Mucosa of rectum (tissue), 2 donors: ENCODE results near the gene TVP23C.

Experiments
- H3K27ac ChIP-seq, 2 donors: one replicate each; pipeline ENCODE4 v1.7.0; 2013; ENCODE audit warnings: inconsistent platforms in 2 of 2, low read depth in 2 of 2, low read length in 2 of 2
- H3K27me3 ChIP-seq, 2 donors: one replicate each; pipeline ENCODE4 v1.7.0; 2013; ENCODE audit warnings: low read length in 2 of 2; ENCODE audit not compliant: control insufficient read depth in 2 of 2, insufficient read depth in 2 of 2
- H3K36me3 ChIP-seq, 2 donors: one replicate each; pipeline ENCODE4 v1.7.0; 2013; ENCODE audit warnings: low read length in 2 of 2; ENCODE audit not compliant: control insufficient read depth in 2 of 2, insufficient read depth in 2 of 2
- H3K4me1 ChIP-seq, 2 donors: one replicate each; pipeline ENCODE4 v1.7.0; 2013; ENCODE audit warnings: low read length in 2 of 2, mild to moderate bottlenecking in 1 of 2; ENCODE audit not compliant: control insufficient read depth in 2 of 2, insufficient read depth in 2 of 2
- H3K4me3 ChIP-seq, 2 donors: one replicate each; pipeline ENCODE4 v1.7.0; 2013; ENCODE audit warnings: low read length in 2 of 2
- H3K9ac ChIP-seq, 2 donors: one replicate each; pipeline ENCODE4 v1.7.0; 2013; ENCODE audit warnings: low read length in 2 of 2, low read depth in 1 of 2, mild to moderate bottlenecking in 1 of 2
- H3K9me3 ChIP-seq, 2 donors: one replicate each; pipeline ENCODE4 v1.7.0; 2013; ENCODE audit warnings: low read length in 2 of 2; ENCODE audit not compliant: control insufficient read depth in 2 of 2
- donor health status: healthy.
- donor health status: Normal muscosa, but diverticular disease.

Gene TVP23C

DNA sequence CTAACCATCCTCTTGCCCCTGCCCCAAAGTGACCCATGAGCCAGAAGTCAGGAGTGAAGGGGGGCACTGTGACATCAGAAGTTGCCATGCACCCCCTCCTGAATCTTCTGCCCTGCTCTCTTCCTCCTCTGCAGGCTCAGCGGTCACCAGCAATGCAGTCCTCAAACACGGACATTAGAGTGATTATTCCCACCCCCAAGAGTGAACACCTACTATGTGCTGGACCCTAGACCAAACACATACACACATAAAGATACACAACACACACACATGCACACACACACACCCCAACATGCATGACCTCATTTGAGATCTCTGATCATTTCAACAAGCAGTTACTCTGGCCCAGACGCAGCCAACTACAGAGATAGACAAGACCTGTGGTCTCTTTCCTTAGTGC is 95.7 kb downstream of the TVP23C start, which contains the start of gene CDRT4:
Gene CDRT4 (minus strand): TSS at position 30 of the 400 bp plus-strand sequence. CDS start 27,383 bp downstream, outside the sequence.
- Histone ChIP-seq H3K36me3 (no peaks in the 10 kb centered on the region), H3K27me3 (no peaks in the 10 kb centered on the region), H3K4me1 (peaks cover 0 to 18% of the 10 kb centered on the region in 2 donors), H3K9ac (no peak within 1 kb of the TSS), H3K4me3 (no peak within 1 kb of the TSS), H3K9me3 (no peaks in the 10 kb centered on the region), H3K27ac (no peak within 1 kb of the TSS)

DNA sequence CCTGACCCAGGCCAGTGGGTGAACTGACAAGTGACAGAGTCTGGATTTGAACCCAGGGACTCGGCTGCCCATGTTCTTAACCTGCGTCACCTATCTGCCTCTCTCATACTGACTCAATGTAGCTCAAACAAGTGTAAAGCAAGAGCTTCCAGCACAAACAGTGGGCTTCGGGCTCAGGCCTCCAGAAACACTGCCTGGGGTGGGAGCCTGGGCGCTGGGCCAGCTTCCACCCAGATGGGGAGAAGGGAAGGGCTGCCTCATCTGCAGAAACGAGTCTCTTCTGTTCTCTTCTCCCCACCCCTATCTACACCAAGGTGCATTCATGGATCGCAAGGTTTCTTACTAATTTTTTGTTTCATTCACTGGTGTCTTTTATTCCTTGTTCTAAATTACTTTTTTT is 97.2 kb downstream of the TVP23C start:
- Histone ChIP-seq H3K27me3 (no peaks in the 10 kb centered on the region), H3K4me3 (no peak overlapping the region), H3K36me3 (no peaks in the 10 kb centered on the region), H3K4me1 (peaks cover 0 to 19% of the 10 kb centered on the region in 2 donors), H3K27ac (no peak overlapping the region), H3K9me3 (no peaks in the 10 kb centered on the region), H3K9ac (no peak overlapping the region)

DNA sequence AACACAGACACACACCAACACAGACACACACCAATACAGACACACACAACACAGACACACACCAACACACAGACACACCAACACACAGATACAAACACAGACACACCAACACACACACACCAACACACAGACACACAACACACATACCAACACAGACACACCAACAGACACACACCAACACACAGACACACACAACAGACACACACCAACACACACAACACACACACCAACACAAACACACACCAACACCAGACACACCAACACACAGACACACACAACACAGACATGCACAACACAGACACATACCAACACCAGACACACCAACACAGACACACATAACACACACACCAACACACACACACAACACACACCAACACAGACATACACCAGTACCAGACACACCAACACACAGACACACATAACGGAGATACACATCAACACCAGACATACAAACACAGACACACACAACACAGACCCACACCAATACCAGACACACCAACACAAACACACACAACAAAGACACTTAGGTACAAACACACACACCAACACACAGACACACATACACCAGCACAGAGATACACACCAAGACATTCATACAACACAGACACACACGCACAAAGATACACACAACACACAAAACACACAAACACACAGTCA is 98.1 kb downstream of the TVP23C start:
- Histone ChIP-seq H3K36me3 (no peaks in the 10 kb centered on the region), H3K4me1 (peaks cover 0 to 13% of the 10 kb centered on the region in 2 donors), H3K27ac (no peak overlapping the region), H3K27me3 (no peaks in the 10 kb centered on the region), H3K9ac (no peak overlapping the region), H3K4me3 (no peak overlapping the region), H3K9me3 (no peaks in the 10 kb centered on the region)

DNA sequence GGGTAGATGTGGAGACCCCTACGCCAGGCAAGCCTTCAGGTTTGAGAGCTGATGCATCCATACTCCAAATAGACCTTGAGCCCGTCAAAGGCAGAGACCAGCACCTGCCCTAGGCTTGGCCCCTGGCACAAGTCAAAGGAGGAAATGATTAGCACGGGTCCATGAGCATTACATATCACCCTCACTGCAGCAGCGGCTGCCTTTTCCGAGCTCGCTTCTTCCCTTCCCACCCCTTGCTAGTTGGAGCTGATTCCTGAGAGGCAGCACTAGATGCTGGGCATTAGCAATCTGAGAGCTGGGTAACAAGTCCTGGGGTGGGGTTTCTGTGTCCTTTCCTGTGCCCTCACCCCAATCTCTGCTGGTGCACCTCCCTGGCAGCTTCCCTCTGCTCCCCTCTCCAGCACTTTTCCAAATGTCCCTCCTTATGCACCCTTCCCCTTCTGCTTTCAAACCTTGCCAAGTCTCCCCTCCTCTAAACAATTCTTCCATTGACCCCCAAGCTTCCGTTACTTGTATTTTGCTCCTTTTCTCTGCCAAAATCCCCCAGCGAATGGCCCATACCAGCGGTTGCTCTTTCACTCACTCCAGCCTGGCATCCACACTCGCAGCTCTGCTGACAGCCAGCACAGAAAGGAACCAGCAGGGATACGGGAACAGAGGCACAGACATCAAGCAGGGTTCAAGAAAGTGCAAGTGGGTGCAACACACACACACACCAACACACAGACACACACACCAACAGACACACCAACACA is 98.9 kb downstream of the TVP23C start:
- no peak overlapping the region for H3K4me3 ChIP-seq
- no peak overlapping the region for H3K9ac ChIP-seq
- H3K27ac ChIP-seq, result no peak overlapping the region

DNA sequence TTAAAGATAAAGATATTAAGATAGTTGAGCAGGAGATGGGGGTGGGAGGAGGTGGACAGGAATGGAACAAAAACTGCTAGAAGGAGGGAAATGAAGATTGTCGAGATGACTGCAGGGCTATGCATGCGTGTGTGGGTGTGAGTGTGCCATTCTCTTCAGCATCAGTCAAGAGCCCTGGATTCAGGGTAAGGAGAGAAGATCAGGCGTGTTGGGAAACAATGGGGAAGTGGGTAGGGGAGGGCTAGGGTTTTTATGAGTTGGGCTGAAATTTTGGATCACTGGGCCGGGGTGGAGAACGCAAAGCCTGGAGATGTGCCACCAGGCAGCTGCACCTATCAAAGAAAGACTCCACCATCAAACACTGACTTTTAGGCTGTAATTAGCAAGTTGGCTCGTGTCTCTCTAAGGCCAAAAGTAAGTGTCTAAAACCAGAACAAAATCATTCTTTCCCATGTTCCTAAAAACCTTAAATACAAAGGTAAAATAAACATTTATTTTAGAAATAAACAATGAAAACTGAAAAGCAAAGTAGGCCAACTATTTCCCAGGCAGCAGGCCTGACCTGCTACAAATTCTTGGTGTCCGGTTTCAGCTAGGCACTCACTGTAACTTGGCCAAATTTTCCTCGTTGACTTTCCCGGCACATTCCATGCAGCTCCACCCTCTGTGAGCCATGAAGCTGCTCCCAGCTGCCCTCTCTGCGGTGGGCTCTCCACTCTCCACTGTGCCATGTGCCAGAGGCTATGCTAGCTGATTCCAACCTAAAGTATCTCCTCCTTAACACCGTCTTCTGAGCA is 100.1 kb downstream of the TVP23C start:
- Histone ChIP-seq H3K9me3 (no peaks in the 10 kb centered on the region), H3K27me3 (no peaks in the 10 kb centered on the region), H3K4me1 (peaks cover 0 to 13% of the 10 kb centered on the region in 2 donors), H3K9ac (no peak overlapping the region), H3K36me3 (no peaks in the 10 kb centered on the region), H3K27ac (peak overlapping the region; percentile 33 to 38), H3K4me3 (no peak overlapping the region)

More for the DNA sequence above, 98.9 kb downstream of the TVP23C start:
- Histone ChIP-seq H3K36me3 (no peaks in the 10 kb centered on the region), H3K27me3 (no peaks in the 10 kb centered on the region), H3K4me1 (peaks cover 0 to 13% of the 10 kb centered on the region in 2 donors), H3K9me3 (no peaks in the 10 kb centered on the region)

DNA sequence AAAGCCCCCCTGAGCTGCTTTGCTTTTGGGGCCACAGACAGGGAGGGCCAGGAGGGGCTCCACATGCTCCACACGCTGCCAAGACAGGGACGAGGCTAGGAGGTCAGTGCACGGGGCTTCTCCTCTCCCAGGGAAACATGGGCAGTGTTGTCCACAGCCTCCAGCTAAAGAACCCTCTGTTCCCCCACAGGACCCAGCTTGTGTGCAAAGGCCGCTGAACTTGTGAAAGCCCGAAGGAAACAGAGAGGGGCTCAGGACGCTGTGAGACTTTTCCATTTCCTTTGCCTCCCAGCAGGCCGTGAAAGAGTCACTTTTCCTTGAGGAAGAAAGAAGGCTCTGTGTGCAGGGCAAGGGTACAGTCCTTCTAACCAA is 105.6 kb downstream of the TVP23C start:
- H3K4me1 ChIP-seq, result peaks cover 3 to 10% of the 10 kb centered on the region in 2 donors
- H3K4me3 ChIP-seq, result no peak overlapping the region
- H3K9ac ChIP-seq, result no peak overlapping the region
- H3K9me3 ChIP-seq, result no peaks in the 10 kb centered on the region
- no peaks in the 10 kb centered on the region for H3K27me3 ChIP-seq
- H3K36me3 ChIP-seq, result no peaks in the 10 kb centered on the region
- peak overlapping the region; percentile 30 to 59 for H3K27ac ChIP-seq

DNA sequence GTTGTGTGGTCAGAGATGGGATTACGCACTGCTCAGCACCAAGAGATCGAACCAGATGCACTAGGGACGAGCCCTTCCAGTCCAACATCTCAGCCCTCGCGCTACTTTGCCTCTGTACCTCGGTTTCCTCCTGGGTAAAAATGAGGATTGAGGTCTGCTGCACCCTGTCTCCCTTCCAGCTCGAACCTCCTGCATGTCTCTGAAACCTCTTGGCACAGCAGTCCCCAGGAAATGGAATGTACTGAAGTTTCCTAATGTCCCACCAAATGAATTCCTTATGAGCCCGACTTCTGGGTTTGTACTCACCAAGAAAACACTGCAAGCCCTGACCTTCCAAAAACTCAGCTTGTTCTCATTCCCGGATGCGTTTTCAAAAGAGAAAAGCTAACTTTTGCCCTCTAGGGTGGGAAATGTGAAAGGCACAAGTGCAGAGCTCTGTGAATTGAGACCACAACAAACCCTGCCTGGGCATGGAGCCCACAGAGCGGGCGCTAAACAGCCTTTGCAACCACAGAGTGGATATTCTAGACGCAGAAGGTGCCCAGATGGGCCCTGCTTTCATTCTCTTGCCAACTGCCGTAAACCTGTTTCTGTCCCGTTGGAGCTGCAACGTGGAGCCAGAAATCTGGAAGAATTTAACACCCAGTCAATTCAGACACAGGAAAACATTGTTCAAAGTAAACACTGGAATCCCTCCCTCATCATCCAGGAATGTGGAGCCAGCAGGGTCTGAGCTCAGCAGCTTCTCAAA is 106.1 kb downstream of the TVP23C start:
- no peak overlapping the region for H3K9ac ChIP-seq
- no peaks in the 10 kb centered on the region for H3K9me3 ChIP-seq
- peak overlapping the region in 1 of 2 donors; percentile 23 for H3K4me3 ChIP-seq
- peak overlapping the region; percentile 58 to 59 for H3K27ac ChIP-seq
- H3K36me3 ChIP-seq, result no peaks in the 10 kb centered on the region
- no peaks in the 10 kb centered on the region for H3K27me3 ChIP-seq
- peaks cover 3 to 8% of the 10 kb centered on the region in 2 donors for H3K4me1 ChIP-seq

DNA sequence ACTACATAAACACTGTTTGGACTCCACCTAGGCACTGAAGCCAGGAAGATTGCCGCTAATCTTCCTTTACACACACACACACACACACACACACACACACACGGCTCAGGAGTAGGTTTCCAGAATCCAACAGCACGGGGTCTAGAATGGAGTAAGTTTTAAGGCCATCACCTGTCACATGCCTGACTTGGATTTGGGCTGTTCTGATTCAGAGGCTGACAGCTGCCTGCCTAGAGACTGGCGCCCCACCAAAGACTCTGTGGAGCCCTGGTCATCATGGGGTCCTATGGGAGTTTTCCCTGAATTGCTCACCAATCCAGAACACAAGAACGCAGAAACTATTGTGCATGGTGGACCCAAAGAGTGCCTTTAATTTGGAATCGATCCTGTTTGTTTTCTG is 106.8 kb downstream of the TVP23C start:
- no peaks in the 10 kb centered on the region for H3K9me3 ChIP-seq
- H3K4me3 ChIP-seq, result no peak overlapping the region
- H3K27ac ChIP-seq, result peak overlapping the region; percentile 13 to 58
- peaks cover 3 to 8% of the 10 kb centered on the region in 2 donors for H3K4me1 ChIP-seq
- H3K36me3 ChIP-seq, result no peaks in the 10 kb centered on the region
- H3K27me3 ChIP-seq, result no peaks in the 10 kb centered on the region
- H3K9ac ChIP-seq, result no peak overlapping the region

DNA sequence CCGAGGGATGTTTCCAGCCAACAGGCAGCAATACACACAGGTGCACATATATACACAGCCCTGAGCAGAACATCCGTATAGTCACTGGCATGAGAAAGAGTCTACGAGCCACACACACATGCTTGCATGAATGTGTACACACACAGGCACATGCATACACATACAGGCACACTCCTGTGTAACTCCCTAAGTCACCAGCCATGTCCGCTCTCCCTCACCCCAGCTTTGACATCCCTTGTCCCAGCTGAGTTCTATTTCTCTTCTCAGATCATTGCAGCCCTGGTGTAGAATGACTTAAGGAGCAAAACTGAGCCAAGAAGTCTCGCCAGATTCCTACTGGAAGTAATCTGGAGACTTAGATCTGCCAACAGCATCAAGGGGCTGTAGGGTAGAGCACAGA is 108.9 kb downstream of the TVP23C start:
- Histone ChIP-seq H3K9ac (no peak overlapping the region), H3K4me1 (peaks cover 3 to 8% of the 10 kb centered on the region in 2 donors), H3K9me3 (no peaks in the 10 kb centered on the region), H3K27ac (peak overlapping the region; percentile 4 to 40), H3K36me3 (peaks cover 0 to 2% of the 10 kb centered on the region in 2 donors), H3K4me3 (no peak overlapping the region), H3K27me3 (no peaks in the 10 kb centered on the region)
